ENCODE data around the gene TNPO1. TPM values are rescaled to one million over a fixed set of nuclear protein-coding genes. Genes with fewer than 3 reads are reported as not detected.

TNPO1 gene
- total and polyA plus RNA-seq, 2 of the 8 experiments (the other 6 are each of a cell fraction or from before 2014, with no cell fraction given), result 38.5 to 211 TPM

DNA sequence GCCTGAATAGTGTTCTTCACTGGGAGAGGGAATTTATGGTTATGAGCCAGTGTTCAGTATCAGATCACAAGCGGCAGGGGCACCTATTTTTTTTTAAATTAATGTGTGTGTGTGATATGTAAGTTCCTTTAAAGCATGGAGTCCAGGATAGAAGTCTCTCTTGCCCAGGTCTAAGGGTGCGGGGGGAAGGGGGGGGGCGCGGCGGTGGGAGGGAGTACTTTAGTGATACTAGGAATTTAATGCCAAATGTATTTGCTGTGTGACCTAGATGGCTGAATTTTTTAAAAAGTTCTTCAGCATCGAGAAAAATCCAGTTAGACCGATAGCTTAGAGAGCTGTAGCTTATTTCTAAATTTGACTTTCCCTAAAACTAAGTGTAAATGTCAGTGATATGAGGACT lies 137.9 kb downstream of the TNPO1 start:
- H2AK5ac ChIP-seq (ENCODE audit: low read depth, low read length), result no peak overlapping the region
- H3K23me2 ChIP-seq (ENCODE audit: low read depth, low read length), result peaks cover 5% of the 10 kb centered on the region
- H4K20me1 ChIP-seq (replicated peaks in 1 of 2; ENCODE audit: control insufficient read depth in 1 of 2, insufficient read depth in 2 of 2, low read length in 2 of 2), result no peaks in the 10 kb centered on the region
- no peak overlapping the region for H3K4ac ChIP-seq (replicated peaks; ENCODE audit: insufficient read length, low read depth, low read length)
- no peak overlapping the region for H2BK120ac ChIP-seq (replicated peaks; ENCODE audit: low read depth, low read length)
- peaks cover 0 to 8% (median 2%) of the 10 kb centered on the region in 4 experiments; a peak in 3 of 7 replicates for H3K4me1 ChIP-seq (replicated peaks in 1 of 4; ENCODE audit: control insufficient read depth in 3 of 4, insufficient read depth in 4 of 4, low read length in 3 of 4)
- whole genome bisulfite sequencing, 2 experiments (ENCODE audit: extremely low coverage in 1 of 2, insufficient coverage in 1 of 2, insufficient read length in 1 of 2, insufficient replicate concordance in 2 of 2, low coverage in 1 of 2, low lambda C conversion rate in 2 of 2, missing lambda C conversion rate in 1 of 2), result 48% methylated on average over 7 of the region's 7 CpGs; no CpG with 5 or more reads in 1 of the 2 experiments
- H3K9me3 ChIP-seq (ENCODE audit: insufficient read depth in 2 of 2, low read depth in 1 of 2, low read length in 1 of 2), result no peaks in the 10 kb centered on the region
- peak overlapping the region in 1 of 4 experiments; percentile 80; a peak in 1 of 8 replicates for H3K4me3 ChIP-seq (ENCODE audit: extremely low read depth in 1 of 4, insufficient read depth in 2 of 4, low read depth in 3 of 4, low read length in 4 of 4)
- H3K36me3 ChIP-seq (ENCODE audit: control insufficient read depth in 2 of 4, insufficient read depth in 4 of 4, low read length in 3 of 4), result no peaks in the 10 kb centered on the region
- H4K91ac ChIP-seq (replicated peaks; ENCODE audit: insufficient read length, low read length), result no peak overlapping the region
- H3K27me3 ChIP-seq (replicated peaks in 1 of 4; ENCODE audit: control insufficient read depth in 3 of 4, extremely low read depth in 1 of 4, insufficient read depth in 3 of 4, low read length in 3 of 4), result no peaks in the 10 kb centered on the region; a peak in 1 of 7 replicates
- H4K8ac ChIP-seq (ENCODE audit: extremely low read depth, insufficient read depth, low read length), result no peak overlapping the region
- H2BK12ac ChIP-seq (ENCODE audit: low read depth, low read length), result no peak overlapping the region
- no peak overlapping the region for H2BK5ac ChIP-seq (ENCODE audit: low read depth, low read length)
- H2BK20ac ChIP-seq (ENCODE audit: low read length), result no peak overlapping the region
- no peak for DNase-seq (ENCODE audit: low read depth in 1 of 2, low spot score in 2 of 2)
- H2AFZ ChIP-seq (ENCODE audit: low read length), result no peak overlapping the region
- H3K56ac ChIP-seq (replicated peaks; ENCODE audit: insufficient read length, low read depth, low read length), result no peak overlapping the region
- FAIRE-seq, result no peak
- ChIA-PET CTCF (ENCODE audit: partially characterized antibody) (interaction anchor here (0.6 to 1.7 kb wide), 3 partner anchors 58 to 262 kb away, joined by 3 to 4 read pairs (median 4); no protein-coding TSS in a partner anchor), POLR2A (ENCODE audit: partially characterized antibody) (interaction anchor here (0.9 kb wide), 1 partner anchor 587 kb away, joined by 3 read pairs; no protein-coding TSS in a partner anchor)
- H3K14ac ChIP-seq (ENCODE audit: insufficient read length), result no peak overlapping the region
- H3K18ac ChIP-seq (ENCODE audit: extremely low read depth, low read length), result no peak overlapping the region
- no peak overlapping the region for H3K9ac ChIP-seq (replicated peaks in 1 of 4; ENCODE audit: extremely low read depth in 1 of 4, low read depth in 3 of 4, low read length in 3 of 4)
- H3K27ac ChIP-seq (ENCODE audit: low read depth, low read length), result no peak overlapping the region
- peak overlapping the region in 1 of 2 experiments; percentile 71; a peak in 2 of 4 replicates for H3K4me2 ChIP-seq (ENCODE audit: insufficient read depth in 1 of 2, low read depth in 2 of 2, low read length in 2 of 2)
- peaks cover 0 to 22% of the 10 kb centered on the region in 2 experiments; a peak in 2 of 4 replicates for H3K79me2 ChIP-seq (ENCODE audit: control insufficient read depth in 1 of 2, insufficient read depth in 2 of 2, low read length in 2 of 2)
- H2BK15ac ChIP-seq (ENCODE audit: low read length), result no peak overlapping the region
- no peak overlapping the region for H3K23ac ChIP-seq (ENCODE audit: insufficient read length)
- H4K5ac ChIP-seq (ENCODE audit: insufficient read length, low read depth, low read length), result no peak overlapping the region
- no peaks in the 10 kb centered on the region for H3K79me1 ChIP-seq (ENCODE audit: low read depth, low read length)
- no peak for TF ChIP-seq KDM5A (IDR thresholded peaks at IDR 0.05; ENCODE audit: low read length)

Measured in H1 (cell line).